Naive thymus-derived CD8-positive, alpha-beta T cell (primary cell): ENCODE measurements around the gene EME1. TPM values are rescaled to one million over a fixed set of nuclear protein-coding genes. Genes with fewer than 3 reads are reported as not detected.
A peak's percentile ranks its signal among the peaks of the same experiment; 100 is the strongest.

Source experiments
- ATAC-seq, 2 donors: fragments of 150-1000 bp; cut with Tn5 transposase in 1 of 2; sonication (Bioruptor Pico), chemical (Tn5 transposase) in 1 of 2; 1 replicate in 1 of 2; 2 replicates in 1 of 2; pipeline ENCODE4 v1.10.0; 2021; ENCODE audit warnings: mild to moderate bottlenecking in 2 of 2, moderate library complexity in 2 of 2
- POLR2A ChIA-PET: fragments of 350-600 bp; sonication (Branson Sonifier 250); formaldehyde crosslinking; loops from one replicate; lab custom pipeline; 2021; ENCODE audit warnings: antibody characterized with exemption; lab: Charles Lee
- DNase-seq, 10 donors: peaks; one replicate each; pipeline versions ENCODE4 v3.0.0 to v3.0.0-alpha.2; 2020 to 2022
- H3K27ac Mint-ChIP-seq, 10 donors: one replicate each; pipeline ENCODE4 v1.8.0; 2020 to 2022; ENCODE audit warnings: mild to moderate bottlenecking in 10 of 10, mixed read lengths in 10 of 10, moderate library complexity in 4 of 10, inconsistent platforms in 1 of 10
- H3K27me3 Mint-ChIP-seq, 5 donors: one replicate each; pipeline ENCODE4 v1.8.0; 2021 to 2022; ENCODE audit warnings: mixed read lengths in 5 of 5
- H3K36me3 Mint-ChIP-seq, 3 donors: one replicate each; pipeline ENCODE4 v1.8.0; 2020 to 2022; ENCODE audit warnings: mixed read lengths in 3 of 3, mild to moderate bottlenecking in 2 of 3, inconsistent platforms in 1 of 3
- H3K4me1 Mint-ChIP-seq, 4 donors: one replicate each; pipeline ENCODE4 v1.8.0; 2021 to 2022; ENCODE audit warnings: mixed read lengths in 4 of 4
- H3K4me3 Mint-ChIP-seq, 10 donors: one replicate each; pipeline ENCODE4 v1.8.0; 2020 to 2022; ENCODE audit warnings: mild to moderate bottlenecking in 10 of 10, mixed read lengths in 10 of 10, moderate library complexity in 6 of 10, inconsistent platforms in 1 of 10
- H3K9me3 Mint-ChIP-seq, 9 donors: one replicate each; pipeline ENCODE4 v1.8.0; 2020 to 2022; ENCODE audit warnings: mixed read lengths in 9 of 9, mild to moderate bottlenecking in 3 of 9, inconsistent platforms in 1 of 9, moderate library complexity in 1 of 9
- polyA plus RNA-seq, 3 donors: library from polyadenylated mRNA; unstranded; fragments of 300-500 nt; fragmentation: Illumina TruSeq; gene quantifications; one replicate each; pipeline ENCODE4 v1.2.3, GENCODE V29; 2021
- total RNA-seq, 8 experiments: library from RNA in 2 of 8; stranded (reverse) in 2 of 8; gene quantifications; one replicate each; pipeline ENCODE4 v1.2.3 and lab custom pipeline; 2021 to 2026

Gene EME1
- total and polyA plus RNA-seq, 5 experiments from 2014 or later = 0.38 to 2.7 (median 1.9) TPM; not detected in 2

GRCh38 chr17:50370052-50370451 is 3.0 kb upstream of the EME1 start:
- peak overlapping the region in 5 of 10 donors; percentile 37 to 52 (median 47) for H3K4me3 Mint-ChIP-seq
- DNase-seq (no peak), ATAC-seq (no peak)
- H3K27me3 Mint-ChIP-seq = no peaks in the 10 kb centered on the region
- POLR2A ChIA-PET = interaction anchor here (0.5 to 3.5 kb wide), 4 partner anchors 9 to 1362 kb away, joined by 3 to 17 read pairs (median 4); no protein-coding TSS in a partner anchor
- H3K9me3 Mint-ChIP-seq = no peaks in the 10 kb centered on the region
- H3K4me1 Mint-ChIP-seq = peaks cover 21 to 34% (median 23%) of the 10 kb centered on the region in 4 donors
- no peak overlapping the region for H3K27ac Mint-ChIP-seq
- H3K36me3 Mint-ChIP-seq = peaks cover 0 to 55% (median 10%) of the 10 kb centered on the region in 3 donors

- POLR2A ChIA-PET = interaction anchor here (0.6 to 3.5 kb wide), 5 partner anchors 10 to 694 kb away, joined by 3 to 24 read pairs (median 15); partner anchors contain the start of genes LRRC59 and XYLT2
- Mint-ChIP-seq H3K36me3 (peaks cover 0 to 46% (median 10%) of the 10 kb centered on the region in 3 donors), H3K9me3 (no peaks in the 10 kb centered on the region), H3K4me1 (peaks cover 17 to 32% (median 23%) of the 10 kb centered on the region in 4 donors), H3K27ac (peak overlapping the region in 9 of 10 donors; percentile 57 to 100 (median 82)), H3K4me3 (peak overlapping the region; percentile 59 to 100 (median 98)), H3K27me3 (no peaks in the 10 kb centered on the region)
- DNase-seq (no peak), ATAC-seq (no peak)
These were observed 1.5 kb upstream of the EME1 start for GRCh38 chr17:50371526-50371925.

GRCh38 chr17:50372222-50372757 is 739 bp upstream of the EME1 start:
- Mint-ChIP-seq H3K27me3 (no peaks in the 10 kb centered on the region), H3K4me1 (peaks cover 17 to 32% (median 23%) of the 10 kb centered on the region in 4 donors), H3K4me3 (peak overlapping the region; percentile 90 to 100 (median 98)), H3K9me3 (no peaks in the 10 kb centered on the region), H3K36me3 (peaks cover 0 to 40% (median 10%) of the 10 kb centered on the region in 3 donors), H3K27ac (peak overlapping the region; percentile 99 to 100 (median 100))
- DNase-seq (no peak), ATAC-seq (no peak)
- POLR2A ChIA-PET = interaction anchor here (0.6 to 3.5 kb wide), 9 partner anchors 8 to 695 kb away, joined by 3 to 24 read pairs (median 5); partner anchors contain the start of genes LRRC59 and XYLT2

GRCh38 chr17:50373705-50374104 is 676 bp downstream of the EME1 start:
- peaks cover 0 to 27% (median 4%) of the 10 kb centered on the region in 3 donors for H3K36me3 Mint-ChIP-seq
- H3K27me3 Mint-ChIP-seq = no peaks in the 10 kb centered on the region
- DNase-seq = no peak
- peak overlapping the region in 9 of 10 donors; percentile 90 to 100 (median 98) for H3K4me3 Mint-ChIP-seq
- no peaks in the 10 kb centered on the region for H3K9me3 Mint-ChIP-seq
- ATAC-seq = no peak
- POLR2A ChIA-PET = interaction anchor here (1.1 to 3.5 kb wide), 7 partner anchors 10 to 52 kb away, joined by 3 to 24 read pairs (median 5); partner anchors contain the start of genes ACSF2, LRRC59 and XYLT2
- peaks cover 17 to 30% (median 23%) of the 10 kb centered on the region in 4 donors for H3K4me1 Mint-ChIP-seq
- H3K27ac Mint-ChIP-seq = peak overlapping the region in 7 of 10 donors; percentile 30 to 100 (median 100)

DNA sequence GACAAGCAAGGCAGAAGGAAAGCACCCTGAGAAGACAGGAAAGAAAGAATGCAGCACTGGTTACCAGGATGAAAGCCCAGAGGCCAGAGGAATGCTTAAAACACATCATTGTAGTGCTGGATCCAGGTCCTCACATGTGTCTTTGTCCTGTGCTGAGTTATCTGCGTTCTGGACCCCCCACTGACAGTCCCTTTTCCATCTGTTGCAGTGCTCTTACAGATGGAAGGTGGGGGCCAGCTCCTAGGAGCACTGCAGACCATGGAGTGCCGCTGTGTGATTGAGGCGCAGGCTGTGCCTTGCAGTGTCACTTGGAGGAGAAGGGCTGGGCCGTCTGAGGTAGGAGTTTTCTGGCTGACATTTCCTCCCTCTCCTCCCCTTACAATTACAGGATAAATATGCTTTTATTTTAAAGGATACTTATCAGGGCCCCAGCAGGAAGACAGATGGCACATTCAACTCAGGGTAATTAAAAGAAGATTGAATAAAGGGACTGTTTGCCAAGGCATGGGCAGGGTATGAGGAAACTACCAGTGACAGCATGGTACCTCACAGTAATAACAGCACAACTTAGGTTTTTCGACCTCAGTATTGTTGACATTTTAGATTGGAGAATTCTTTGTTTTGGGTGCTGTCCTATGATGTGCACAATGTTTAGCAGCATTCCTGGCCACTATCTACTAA is 3.0 kb downstream of the EME1 start:
- H3K27ac Mint-ChIP-seq = no peak overlapping the region
- peaks cover 0 to 11% (median 0%) of the 10 kb centered on the region in 3 donors for H3K36me3 Mint-ChIP-seq
- H3K4me1 Mint-ChIP-seq = peaks cover 17 to 23% (median 20%) of the 10 kb centered on the region in 4 donors
- ATAC-seq (no peak), DNase-seq (no peak)
- POLR2A ChIA-PET = no interaction called here
- H3K9me3 Mint-ChIP-seq = no peaks in the 10 kb centered on the region
- H3K27me3 Mint-ChIP-seq = no peaks in the 10 kb centered on the region
- H3K4me3 Mint-ChIP-seq = no peak overlapping the region

DNA sequence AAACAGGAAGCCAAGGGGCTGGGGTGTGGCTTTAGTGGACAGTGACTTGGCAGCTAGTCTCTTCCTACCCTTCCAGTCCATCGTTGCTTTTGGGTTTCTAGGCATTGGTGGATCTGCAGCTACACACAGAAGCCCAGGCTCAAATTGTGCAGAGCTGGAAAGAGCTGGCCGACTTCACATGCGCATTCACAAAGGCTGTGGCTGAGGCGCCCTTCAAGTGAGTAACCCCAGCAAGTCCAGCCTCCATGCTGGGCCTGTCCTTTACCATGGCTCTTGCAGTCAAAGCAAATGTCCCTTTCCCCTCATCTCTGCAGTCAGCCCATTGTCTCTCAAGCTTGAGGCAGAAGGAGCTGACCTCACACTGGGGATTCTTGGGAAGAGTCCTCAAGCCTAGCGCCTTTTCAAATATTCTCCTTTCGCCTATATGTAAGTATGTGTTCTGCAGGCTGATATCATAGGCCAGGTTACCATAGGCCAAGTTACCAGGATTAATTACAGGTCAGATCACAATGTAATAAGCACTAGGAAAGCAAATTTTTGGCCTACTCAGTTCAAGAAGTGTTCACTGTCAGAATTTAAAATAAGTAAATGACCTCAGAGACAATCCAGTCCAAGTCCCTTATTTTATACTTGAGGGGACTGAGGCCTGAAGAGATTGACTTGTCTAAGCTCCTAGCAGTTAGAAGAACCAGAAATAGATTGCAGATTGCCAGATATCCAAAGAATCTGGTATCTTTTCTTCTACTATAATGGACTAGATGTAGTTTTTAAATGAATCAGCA is 6.5 kb downstream of the EME1 start:
- no peaks in the 10 kb centered on the region for H3K4me1 Mint-ChIP-seq
- H3K27me3 Mint-ChIP-seq = no peaks in the 10 kb centered on the region
- POLR2A ChIA-PET = interaction anchor here (1.2 kb wide), 1 partner anchor 18 kb away, joined by 3 read pairs; the partner anchor contains the start of gene LRRC59
- ATAC-seq = no peak
- H3K4me3 Mint-ChIP-seq = no peak overlapping the region
- peak overlapping the region in 2 of 10 donors; percentile 27 to 39 for H3K27ac Mint-ChIP-seq
- no peaks in the 10 kb centered on the region for H3K9me3 Mint-ChIP-seq
- peaks cover 0 to 35% (median 7%) of the 10 kb centered on the region in 3 donors for H3K36me3 Mint-ChIP-seq
- DNase-seq = no peak

DNA sequence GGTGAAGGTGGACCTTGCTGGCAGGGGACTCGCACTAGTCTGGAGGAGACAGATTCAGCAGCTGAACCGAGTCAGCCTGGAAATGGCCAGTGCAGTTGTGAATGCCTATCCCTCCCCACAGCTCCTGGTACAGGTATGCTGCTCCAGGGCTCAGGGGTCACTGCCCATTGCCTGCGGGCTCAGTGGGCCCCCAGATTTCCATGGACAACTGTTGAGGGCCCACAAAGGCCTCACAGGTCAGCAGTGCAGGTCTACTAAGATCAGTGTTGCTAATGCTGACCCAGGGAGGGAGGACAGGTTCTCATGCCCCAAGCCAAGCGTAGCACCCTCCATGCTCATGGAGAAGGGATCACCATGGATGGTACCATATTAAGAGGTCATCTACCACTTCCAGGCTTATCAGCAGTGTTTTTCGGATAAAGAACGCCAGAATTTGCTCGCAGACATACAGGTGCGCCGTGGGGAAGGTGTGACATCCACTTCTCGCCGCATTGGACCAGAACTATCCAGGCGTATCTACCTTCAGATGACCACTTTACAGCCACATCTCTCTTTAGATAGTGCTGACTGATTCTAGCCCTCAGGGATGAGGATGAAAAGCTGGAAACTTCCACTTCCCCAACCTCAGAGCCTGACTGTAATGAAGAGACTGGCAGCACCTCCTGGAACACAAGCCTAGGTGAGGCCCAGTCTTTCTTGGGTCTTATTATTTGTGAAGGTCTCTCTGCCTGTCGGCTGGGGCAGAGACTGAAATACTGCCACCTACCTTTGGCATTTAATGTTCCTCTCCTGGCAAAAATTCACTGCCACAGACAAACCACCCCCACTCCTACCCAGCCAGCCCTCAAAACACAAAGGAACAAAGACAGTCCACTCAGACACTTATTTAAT is 7.6 kb downstream of the EME1 start:
- H3K9me3 Mint-ChIP-seq = no peaks in the 10 kb centered on the region
- H3K27me3 Mint-ChIP-seq = no peaks in the 10 kb centered on the region
- H3K27ac Mint-ChIP-seq = peak overlapping the region in 2 of 10 donors; percentile 10 to 65
- no peaks in the 10 kb centered on the region for H3K4me1 Mint-ChIP-seq
- POLR2A ChIA-PET = interaction anchor here (0.7 to 1.2 kb wide), 2 partner anchors 17 kb away, joined by 3 read pairs; partner anchors contain the start of gene LRRC59
- peaks cover 0 to 45% (median 12%) of the 10 kb centered on the region in 3 donors for H3K36me3 Mint-ChIP-seq
- DNase-seq = no peak
- ATAC-seq = peak; percentile 33 to 51
- H3K4me3 Mint-ChIP-seq = no peak overlapping the region

DNA sequence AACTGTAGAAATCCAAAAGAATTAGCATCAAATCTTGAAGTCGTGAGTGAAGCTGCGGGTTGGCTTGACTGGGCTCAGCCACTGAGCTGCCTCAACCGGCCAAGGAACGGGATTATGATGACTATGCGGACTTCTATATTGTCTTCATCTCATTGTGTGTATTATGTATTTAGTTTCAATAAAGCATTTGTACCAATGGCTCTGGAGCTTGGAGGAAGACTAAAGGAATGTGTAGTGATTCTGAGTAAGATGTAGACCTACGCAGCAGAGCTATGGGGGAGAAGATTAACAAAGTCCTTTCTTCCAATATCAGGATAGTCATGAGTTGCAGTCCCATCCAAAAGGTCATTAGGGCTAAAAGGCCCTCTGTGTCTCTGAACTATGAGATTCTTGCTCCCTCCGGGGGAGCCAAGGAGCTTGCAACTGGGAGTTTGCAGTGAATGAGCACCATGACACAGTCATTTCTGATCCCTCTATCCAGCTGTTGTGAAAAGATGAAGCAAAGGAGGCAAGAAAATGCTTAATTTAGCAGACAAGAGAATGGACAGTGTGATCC is 8.3 kb downstream of the EME1 start:
- POLR2A ChIA-PET = interaction anchor here (0.7 kb wide), 1 partner anchor 16 kb away, joined by 3 read pairs; the partner anchor contains the start of gene LRRC59
- no peak overlapping the region for H3K4me3 Mint-ChIP-seq
- H3K36me3 Mint-ChIP-seq = peaks cover 0 to 53% (median 13%) of the 10 kb centered on the region in 3 donors

GRCh38 chr17:50381920-50382319 is 8.9 kb downstream of the EME1 start:
- POLR2A ChIA-PET = no interaction called here
- Mint-ChIP-seq H3K27me3 (no peaks in the 10 kb centered on the region), H3K4me3 (no peak overlapping the region), H3K36me3 (peaks cover 0 to 58% (median 16%) of the 10 kb centered on the region in 3 donors), H3K9me3 (no peaks in the 10 kb centered on the region), H3K27ac (peak overlapping the region in 3 of 10 donors; percentile 0 to 83 (median 9)), H3K4me1 (no peaks in the 10 kb centered on the region)
- no peak for DNase-seq
- no peak for ATAC-seq

More for the DNA sequence above, 8.3 kb downstream of the EME1 start:
- DNase-seq (no peak), ATAC-seq (no peak)
- Mint-ChIP-seq H3K9me3 (no peaks in the 10 kb centered on the region), H3K27ac (peak overlapping the region in 2 of 10 donors; percentile 0 to 65), H3K27me3 (no peaks in the 10 kb centered on the region), H3K4me1 (no peaks in the 10 kb centered on the region)

- Mint-ChIP-seq H3K4me3 (no peak overlapping the region), H3K36me3 (peaks cover 0 to 68% (median 16%) of the 10 kb centered on the region in 3 donors), H3K27me3 (no peaks in the 10 kb centered on the region), H3K9me3 (no peaks in the 10 kb centered on the region), H3K27ac (no peak overlapping the region), H3K4me1 (no peaks in the 10 kb centered on the region)
- POLR2A ChIA-PET = no interaction called here
- ATAC-seq = no peak
- no peak for DNase-seq
These were observed 9.9 kb downstream of the EME1 start for GRCh38 chr17:50382931-50383330.

DNA sequence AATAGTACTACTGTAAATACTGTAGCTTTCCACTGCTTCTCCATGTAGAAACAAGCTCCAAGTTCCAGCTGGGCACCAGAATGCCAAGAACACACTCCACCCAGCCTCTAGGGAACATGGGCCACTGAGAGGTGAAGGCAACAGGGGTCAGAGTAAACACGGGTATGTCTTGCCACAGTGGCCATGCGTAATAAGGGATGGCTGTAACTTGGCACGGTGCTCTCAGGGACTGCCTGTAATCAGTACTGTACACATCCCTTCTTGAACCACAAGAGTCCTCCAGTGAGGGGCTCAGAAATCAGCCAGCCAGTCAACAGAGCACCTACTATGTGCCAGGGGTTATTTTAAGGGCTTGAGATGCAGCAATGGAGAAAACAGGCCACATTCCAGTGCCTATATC is 13.5 kb downstream of the EME1 start:
- Mint-ChIP-seq H3K36me3 (peaks cover 0 to 97% (median 25%) of the 10 kb centered on the region in 3 donors), H3K4me3 (no peak overlapping the region), H3K4me1 (peaks cover 0 to 3% (median 0%) of the 10 kb centered on the region in 4 donors), H3K27ac (peak overlapping the region in 2 of 10 donors; percentile 33 to 55), H3K27me3 (no peaks in the 10 kb centered on the region), H3K9me3 (no peaks in the 10 kb centered on the region)
- POLR2A ChIA-PET = interaction anchor here (0.5 to 2.0 kb wide), 3 partner anchors 11 to 123 kb away, joined by 3 to 9 read pairs (median 3); partner anchors contain the start of gene LRRC59
- DNase-seq = no peak
- ATAC-seq = no peak
